BE2C (cell line): ENCODE results near the gene LRP1.

ENCODE experiments used
- DNase-seq: peaks from one replicate; pipeline ENCODE4 v3.0.0-alpha.2; 2020
- H3K27me3 ChIP-seq: fragments of 250-450 bp; sonication (Bioruptor Pico); 2 replicates; pipeline ENCODE4 v1.5.1; 2020; ENCODE audit warnings: mild to moderate bottlenecking
- H3K36me3 ChIP-seq: fragments of 250-450 bp; sonication (Bioruptor Pico); 2 replicates; pipeline ENCODE4 v1.5.1; 2020; ENCODE audit warnings: mild to moderate bottlenecking
- H3K4me1 ChIP-seq: fragments of 250-450 bp; sonication (Bioruptor Pico); 2 replicates; pipeline ENCODE4 v1.5.1; 2020
- H3K4me3 ChIP-seq: 2 replicates; pipeline ENCODE4 v1.5.1; 2011; ENCODE audit warnings: low read depth, low read length
- H3K9me3 ChIP-seq: fragments of 250-450 bp; sonication (Bioruptor Pico); 2 replicates; pipeline ENCODE4 v1.5.1; 2020
- TF ChIP-seq, protein P1 (sequence below): IDR thresholded peaks from 2 replicates; pipeline ENCODE4 v1.5.1; 2012; ENCODE audit warnings: mild to moderate bottlenecking, low read depth, low read length

Gene LRP1

GRCh38 chr12:57176139-57176477 is 47.8 kb downstream of the LRP1 start:
- Histone ChIP-seq H3K27me3 (no peaks in the 10 kb centered on the region), H3K9me3 (no peaks in the 10 kb centered on the region), H3K4me3 (no peak overlapping the region), H3K36me3 (no peaks in the 10 kb centered on the region), H3K4me1 (peaks cover 5% of the 10 kb centered on the region)
- DNase-seq, result no peak
- TF ChIP-seq, protein P1, sequence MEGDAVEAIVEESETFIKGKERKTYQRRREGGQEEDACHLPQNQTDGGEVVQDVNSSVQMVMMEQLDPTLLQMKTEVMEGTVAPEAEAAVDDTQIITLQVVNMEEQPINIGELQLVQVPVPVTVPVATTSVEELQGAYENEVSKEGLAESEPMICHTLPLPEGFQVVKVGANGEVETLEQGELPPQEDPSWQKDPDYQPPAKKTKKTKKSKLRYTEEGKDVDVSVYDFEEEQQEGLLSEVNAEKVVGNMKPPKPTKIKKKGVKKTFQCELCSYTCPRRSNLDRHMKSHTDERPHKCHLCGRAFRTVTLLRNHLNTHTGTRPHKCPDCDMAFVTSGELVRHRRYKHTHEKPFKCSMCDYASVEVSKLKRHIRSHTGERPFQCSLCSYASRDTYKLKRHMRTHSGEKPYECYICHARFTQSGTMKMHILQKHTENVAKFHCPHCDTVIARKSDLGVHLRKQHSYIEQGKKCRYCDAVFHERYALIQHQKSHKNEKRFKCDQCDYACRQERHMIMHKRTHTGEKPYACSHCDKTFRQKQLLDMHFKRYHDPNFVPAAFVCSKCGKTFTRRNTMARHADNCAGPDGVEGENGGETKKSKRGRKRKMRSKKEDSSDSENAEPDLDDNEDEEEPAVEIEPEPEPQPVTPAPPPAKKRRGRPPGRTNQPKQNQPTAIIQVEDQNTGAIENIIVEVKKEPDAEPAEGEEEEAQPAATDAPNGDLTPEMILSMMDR, result no peak

DNA sequence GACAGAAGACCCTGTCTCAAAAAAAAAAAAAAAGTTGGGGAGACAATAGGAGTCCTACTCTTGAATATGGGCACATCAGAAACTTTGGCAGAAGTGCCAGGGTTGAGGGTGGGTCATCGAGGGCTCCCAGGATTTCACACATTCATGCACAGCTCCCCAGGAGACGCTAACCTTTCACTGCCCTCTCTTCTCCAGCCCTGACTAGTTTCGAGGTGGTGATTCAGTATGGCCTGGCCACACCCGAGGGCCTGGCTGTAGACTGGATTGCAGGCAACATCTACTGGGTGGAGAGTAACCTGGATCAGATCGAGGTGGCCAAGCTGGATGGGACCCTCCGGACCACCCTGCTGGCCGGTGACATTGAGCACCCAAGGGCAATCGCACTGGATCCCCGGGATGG is 48.6 kb downstream of the LRP1 start:
- TF ChIP-seq, protein P1, result no peak
- no peaks in the 10 kb centered on the region for H3K9me3 ChIP-seq
- DNase-seq, result no peak
- H3K36me3 ChIP-seq, result no peaks in the 10 kb centered on the region
- H3K4me1 ChIP-seq, result peaks cover 5% of the 10 kb centered on the region
- no peak overlapping the region for H3K4me3 ChIP-seq
- no peaks in the 10 kb centered on the region for H3K27me3 ChIP-seq

DNA sequence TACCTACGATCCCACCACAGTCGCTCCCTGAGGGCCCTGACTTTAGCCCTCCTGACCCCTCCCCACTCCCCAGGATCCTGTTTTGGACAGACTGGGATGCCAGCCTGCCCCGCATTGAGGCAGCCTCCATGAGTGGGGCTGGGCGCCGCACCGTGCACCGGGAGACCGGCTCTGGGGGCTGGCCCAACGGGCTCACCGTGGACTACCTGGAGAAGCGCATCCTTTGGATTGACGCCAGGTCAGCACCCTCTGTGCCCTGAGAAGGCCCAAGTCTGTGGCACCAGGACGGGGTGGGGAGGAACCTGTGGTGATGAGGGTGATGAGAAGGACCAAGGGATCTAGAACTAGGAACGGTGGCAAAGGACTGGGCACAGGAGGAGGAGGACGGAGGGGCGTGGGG is 49.1 kb downstream of the LRP1 start:
- Histone ChIP-seq H3K9me3 (no peaks in the 10 kb centered on the region), H3K36me3 (no peaks in the 10 kb centered on the region), H3K4me1 (peaks cover 5% of the 10 kb centered on the region), H3K27me3 (no peaks in the 10 kb centered on the region), H3K4me3 (no peak overlapping the region)
- DNase-seq, result no peak
- TF ChIP-seq, protein P1, result no peak

- H3K27me3 ChIP-seq, result no peaks in the 10 kb centered on the region
- peaks cover 5% of the 10 kb centered on the region for H3K4me1 ChIP-seq
- no peaks in the 10 kb centered on the region for H3K36me3 ChIP-seq
- no peak for DNase-seq
- TF ChIP-seq, protein P1, result no peak
- H3K4me3 ChIP-seq, result no peak overlapping the region
- no peaks in the 10 kb centered on the region for H3K9me3 ChIP-seq
Observed at GRCh38 chr12:57178213-57178612, 49.9 kb downstream of the LRP1 start.

DNA sequence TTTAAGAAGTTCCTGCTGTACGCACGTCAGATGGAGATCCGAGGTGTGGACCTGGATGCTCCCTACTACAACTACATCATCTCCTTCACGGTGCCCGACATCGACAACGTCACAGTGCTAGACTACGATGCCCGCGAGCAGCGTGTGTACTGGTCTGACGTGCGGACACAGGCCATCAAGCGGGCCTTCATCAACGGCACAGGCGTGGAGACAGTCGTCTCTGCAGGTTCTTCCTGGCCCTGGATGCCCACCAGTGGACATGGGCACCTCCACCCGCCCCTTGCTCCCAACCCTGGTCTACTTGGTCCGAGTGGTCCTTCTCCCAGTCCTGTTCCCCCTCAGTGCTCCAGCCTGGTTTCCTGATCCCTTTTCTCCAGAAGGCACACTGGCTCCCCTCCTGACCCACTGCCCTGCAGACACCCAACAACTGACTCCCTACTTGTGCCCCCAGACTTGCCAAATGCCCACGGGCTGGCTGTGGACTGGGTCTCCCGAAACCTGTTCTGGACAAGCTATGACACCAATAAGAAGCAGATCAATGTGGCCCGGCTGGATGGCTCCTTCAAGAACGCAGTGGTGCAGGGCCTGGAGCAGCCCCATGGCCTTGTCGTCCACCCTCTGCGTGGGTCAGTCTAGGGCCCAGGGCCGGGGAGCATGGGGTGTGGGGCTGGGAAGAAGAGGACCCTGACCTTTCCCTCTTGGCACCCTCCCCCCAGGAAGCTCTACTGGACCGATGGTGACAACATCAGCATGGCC is 51.2 kb downstream of the LRP1 start:
- TF ChIP-seq, protein P1, result no peak
- no peak for DNase-seq
- Histone ChIP-seq H3K36me3 (no peaks in the 10 kb centered on the region), H3K27me3 (no peaks in the 10 kb centered on the region), H3K4me3 (no peak overlapping the region), H3K9me3 (no peaks in the 10 kb centered on the region), H3K4me1 (peaks cover 5% of the 10 kb centered on the region)

DNA sequence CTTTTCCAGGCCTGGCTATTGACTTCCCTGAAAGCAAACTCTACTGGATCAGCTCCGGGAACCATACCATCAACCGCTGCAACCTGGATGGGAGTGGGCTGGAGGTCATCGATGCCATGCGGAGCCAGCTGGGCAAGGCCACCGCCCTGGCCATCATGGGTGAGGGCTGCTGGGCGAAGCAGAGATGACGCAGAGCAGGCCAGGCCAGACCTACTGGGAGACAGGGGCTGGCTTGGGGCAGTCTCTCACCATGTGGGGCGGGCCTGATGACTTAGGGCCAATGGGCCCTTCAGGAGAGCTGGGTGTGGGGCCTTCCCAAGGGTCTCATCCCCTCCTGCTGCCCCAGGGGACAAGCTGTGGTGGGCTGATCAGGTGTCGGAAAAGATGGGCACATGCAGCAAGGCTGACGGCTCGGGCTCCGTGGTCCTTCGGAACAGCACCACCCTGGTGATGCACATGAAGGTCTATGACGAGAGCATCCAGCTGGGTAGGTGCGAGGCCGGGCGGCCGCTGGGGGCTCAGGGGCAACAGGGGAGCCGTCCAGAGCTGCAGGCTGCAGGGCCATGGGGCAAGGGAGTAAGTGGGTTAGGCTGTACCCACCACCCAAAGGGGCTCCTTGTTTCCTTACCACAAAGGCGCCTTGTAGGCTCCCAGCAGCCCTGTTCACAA is 52.2 kb downstream of the LRP1 start:
- peaks cover 3% of the 10 kb centered on the region for H3K4me1 ChIP-seq
- no peak for DNase-seq
- H3K36me3 ChIP-seq, result no peaks in the 10 kb centered on the region
- no peaks in the 10 kb centered on the region for H3K27me3 ChIP-seq
- H3K4me3 ChIP-seq, result no peak overlapping the region
- TF ChIP-seq, protein P1, result no peak
- no peaks in the 10 kb centered on the region for H3K9me3 ChIP-seq
